ENCODE measurements around the gene ST14.

ST14 gene

GRCh38 chr11:130159657-130160497 lies at the start of gene ST14:
TSS of gene ST14 (plus strand) at chr11:130159782. CDS start at chr11:130159980, 198 bp downstream.
- no peak for DNase-seq

DNA sequence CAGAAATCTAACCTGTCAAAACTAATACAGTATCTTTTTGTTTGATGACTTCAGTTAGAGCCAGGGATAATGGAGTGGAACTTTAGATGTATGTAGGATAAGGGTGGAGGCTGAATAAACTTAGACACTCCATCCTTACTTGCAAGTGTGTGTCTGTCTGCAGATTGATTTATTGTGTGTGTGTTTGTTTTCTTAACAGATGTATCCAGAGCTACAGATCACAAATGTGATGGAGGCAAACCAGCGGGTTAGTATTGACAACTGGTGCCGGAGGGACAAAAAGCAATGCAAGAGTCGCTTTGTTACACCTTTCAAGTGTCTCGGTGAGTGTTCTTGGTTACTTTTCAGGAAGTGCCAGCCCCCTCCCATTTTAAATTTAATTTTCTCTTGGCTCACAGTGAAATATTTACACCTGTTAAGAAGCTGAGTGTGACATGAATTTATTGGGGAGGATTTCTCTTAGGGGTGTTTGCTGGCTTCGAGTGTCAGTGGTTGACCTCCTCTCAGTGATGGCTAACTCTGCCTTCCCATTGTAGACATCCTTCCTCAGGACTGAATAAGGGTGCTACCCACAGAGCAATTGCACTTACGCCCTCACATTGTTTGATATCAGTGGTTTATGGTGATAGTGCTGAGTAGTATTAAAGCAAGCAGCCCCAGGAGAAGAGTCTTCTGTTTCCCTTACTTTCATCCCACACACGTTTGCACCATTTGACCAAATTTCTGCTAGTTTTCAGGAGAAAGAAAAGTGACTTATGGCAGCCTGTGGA lies 49.1 kb upstream of the ST14 start:
- DNase-seq: no peak

DNA sequence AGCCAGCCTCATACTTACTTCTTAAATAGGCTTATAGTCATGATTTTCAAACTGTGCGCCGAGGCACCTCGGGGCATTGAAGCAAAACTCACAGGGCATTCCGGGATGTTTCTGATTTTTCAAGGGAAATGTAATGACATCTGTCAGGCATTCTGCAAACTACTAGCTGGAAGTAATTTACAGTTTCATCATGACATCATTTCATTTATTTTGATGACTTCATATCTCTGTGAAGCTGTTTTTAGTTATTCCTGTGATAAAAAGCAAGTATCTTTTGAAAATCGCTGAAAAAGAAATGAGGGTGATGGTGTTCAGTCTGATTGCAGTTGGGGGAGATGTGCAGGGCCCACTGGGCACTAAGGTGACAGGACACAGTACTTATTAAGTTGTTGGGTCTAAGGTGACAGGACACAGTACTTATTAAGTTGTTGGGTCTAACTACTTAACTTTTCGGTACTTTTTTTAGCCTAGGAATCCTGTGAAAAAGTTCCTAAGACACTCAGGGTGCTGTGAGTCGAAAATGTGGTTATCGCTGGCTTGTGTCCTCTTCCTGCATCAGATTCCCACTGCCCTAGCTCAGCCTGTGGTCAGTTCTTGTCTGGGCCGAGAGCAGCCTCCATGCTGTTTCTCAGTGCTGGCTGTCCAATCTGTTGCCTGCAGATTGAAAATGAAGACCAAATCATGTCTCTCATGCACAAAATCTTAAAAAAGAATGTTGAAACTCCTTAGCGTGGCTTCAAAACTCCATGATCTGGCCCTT lies 47.3 kb upstream of the ST14 start:
- DNase-seq: no peak

- no peak for DNase-seq
Observed at GRCh38 chr11:130114281-130114680, 45.3 kb upstream of the ST14 start.

DNA sequence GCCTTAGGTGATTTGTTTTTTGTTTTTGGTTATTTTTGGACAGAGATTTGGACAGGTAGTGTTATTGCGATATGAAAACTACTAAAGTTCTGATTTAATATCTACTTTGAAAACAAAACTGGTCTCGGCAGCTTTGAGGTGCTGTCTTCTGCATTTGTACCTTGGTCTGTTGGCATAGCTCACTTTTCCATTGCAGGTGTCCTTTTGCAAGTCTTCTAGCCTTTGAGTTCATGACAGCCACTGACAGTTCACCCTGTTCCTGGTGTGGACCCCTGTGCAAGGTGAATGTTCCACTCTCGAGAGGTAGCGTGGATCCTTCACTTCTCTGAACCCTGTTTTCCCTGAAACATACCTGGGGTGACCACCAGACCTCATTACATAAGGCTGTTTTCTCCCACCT lies 44.9 kb upstream of the ST14 start:
- DNase-seq: no peak

- DNase-seq: no peak
Observed at GRCh38 chr11:130115218-130115617, 44.4 kb upstream of the ST14 start.

DNA sequence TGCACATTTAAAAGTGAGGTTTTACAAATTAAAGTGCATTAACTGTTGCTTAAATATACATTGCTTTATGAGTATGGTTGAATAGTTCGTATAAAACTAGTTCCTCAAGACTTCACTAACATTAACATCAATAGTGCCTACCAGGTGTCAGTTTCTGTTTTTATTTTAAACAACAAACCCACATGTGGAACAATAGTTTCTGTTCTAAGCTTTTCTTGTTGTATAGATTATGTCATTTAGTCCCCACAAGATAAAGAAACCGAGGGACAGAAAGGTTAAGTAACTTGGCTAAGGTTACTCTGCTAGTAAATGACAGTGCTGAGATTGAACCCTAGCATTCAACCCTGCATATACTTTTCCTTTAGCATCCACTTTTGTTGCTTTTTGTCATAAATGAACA lies 41.4 kb upstream of the ST14 start:
- DNase-seq: no peak

DNA sequence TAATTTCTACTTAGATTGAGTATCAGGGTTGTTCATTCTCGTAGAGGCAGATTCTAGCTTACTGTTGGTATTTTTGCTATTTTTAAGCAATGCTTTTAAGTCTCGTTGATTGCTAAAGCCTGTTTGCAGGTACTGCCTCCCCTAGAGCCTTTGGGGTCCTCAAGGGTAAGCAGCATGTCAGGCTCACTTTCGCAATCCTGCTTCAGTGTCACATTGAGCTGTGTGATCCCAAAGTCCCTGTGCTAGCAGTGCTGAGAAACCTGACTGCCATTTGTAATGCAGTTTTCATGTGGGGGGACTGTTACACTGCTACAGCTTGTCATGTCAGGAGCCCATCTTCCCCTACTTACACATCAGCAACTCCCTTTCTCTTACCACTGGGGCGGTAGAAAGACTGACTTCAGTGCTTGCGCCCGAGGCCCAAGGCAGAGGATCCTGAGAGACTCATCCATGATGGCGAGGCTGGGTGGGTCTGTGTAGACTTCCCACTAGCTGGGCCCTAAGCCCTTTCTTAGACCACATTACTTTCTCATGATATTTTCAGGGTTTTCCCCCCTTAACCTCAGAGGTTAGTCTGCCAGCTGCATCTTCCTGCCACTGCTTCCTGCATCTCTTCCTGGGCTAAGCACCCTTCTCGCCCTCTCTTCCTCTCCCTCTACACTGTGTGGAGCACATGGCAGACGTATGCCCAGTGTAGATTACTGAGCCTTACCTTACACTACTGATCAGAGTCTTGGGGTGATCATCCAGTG lies 40.8 kb upstream of the ST14 start:
- DNase-seq: no peak

- no peak for DNase-seq
Observed at GRCh38 chr11:130120045-130120444, 39.5 kb upstream of the ST14 start.

- no peak for DNase-seq
Observed at GRCh38 chr11:130121445-130121978, 38.1 kb upstream of the ST14 start.

- DNase-seq: no peak
Observed at GRCh38 chr11:130122141-130122575, 37.4 kb upstream of the ST14 start.

DNA sequence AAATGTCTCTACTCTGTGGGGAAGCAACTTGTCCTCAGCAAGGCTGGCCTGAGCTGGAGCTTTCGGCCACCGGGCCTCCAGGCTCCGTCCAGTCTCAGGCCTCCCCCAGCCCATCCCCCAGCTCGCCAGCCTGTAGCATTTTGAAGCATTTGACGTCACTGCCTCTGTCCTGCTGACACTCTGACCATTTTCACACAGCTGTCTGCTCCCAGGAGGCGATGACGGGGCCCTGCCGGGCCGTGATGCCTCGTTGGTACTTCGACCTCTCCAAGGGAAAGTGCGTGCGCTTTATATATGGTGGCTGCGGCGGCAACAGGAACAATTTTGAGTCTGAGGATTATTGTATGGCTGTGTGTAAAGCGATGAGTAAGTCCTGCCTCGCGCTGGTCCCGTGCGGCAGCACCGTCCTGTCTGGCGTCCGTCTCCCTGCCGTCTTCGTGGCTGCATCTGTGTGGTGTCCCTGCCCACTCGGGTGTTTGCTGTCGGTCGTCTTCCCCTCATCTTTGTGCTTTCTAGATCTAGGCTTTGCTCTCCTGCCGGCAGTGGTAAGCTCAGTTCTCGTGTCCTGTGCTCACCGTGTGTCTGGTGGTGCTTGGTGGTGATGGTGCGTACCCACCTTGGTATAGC lies 36.1 kb upstream of the ST14 start:
- DNase-seq: no peak

GRCh38 chr11:130124096-130124495 lies 35.5 kb upstream of the ST14 start:
- DNase-seq: no peak

GRCh38 chr11:130125638-130126037 lies 33.9 kb upstream of the ST14 start:
- no peak for DNase-seq

GRCh38 chr11:130126516-130126915 lies 33.1 kb upstream of the ST14 start:
- no peak for DNase-seq

- no peak for DNase-seq
Observed at GRCh38 chr11:130127509-130127908, 32.1 kb upstream of the ST14 start.

DNA sequence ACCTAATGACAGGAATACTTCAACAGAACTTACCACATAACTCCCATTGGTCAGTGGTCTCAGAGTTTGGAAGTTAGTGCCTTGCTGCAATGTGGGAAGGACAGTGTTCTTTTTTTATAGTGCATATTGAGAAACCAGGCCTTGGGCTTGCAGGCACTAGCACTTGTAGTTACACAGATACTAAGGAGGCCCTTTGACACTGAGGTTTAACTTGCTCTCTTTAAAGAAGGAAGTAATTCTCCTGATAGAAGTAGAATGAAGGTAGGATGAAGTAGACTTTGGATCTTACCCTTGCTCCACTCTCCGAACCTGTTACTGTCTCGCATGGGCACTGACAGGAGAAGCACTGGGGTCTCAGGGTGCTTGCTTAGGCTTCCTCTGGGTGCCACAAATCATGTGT lies 31.0 kb upstream of the ST14 start:
- no peak for DNase-seq

- DNase-seq: no peak
Observed at GRCh38 chr11:130129922-130130321, 29.7 kb upstream of the ST14 start.

DNA sequence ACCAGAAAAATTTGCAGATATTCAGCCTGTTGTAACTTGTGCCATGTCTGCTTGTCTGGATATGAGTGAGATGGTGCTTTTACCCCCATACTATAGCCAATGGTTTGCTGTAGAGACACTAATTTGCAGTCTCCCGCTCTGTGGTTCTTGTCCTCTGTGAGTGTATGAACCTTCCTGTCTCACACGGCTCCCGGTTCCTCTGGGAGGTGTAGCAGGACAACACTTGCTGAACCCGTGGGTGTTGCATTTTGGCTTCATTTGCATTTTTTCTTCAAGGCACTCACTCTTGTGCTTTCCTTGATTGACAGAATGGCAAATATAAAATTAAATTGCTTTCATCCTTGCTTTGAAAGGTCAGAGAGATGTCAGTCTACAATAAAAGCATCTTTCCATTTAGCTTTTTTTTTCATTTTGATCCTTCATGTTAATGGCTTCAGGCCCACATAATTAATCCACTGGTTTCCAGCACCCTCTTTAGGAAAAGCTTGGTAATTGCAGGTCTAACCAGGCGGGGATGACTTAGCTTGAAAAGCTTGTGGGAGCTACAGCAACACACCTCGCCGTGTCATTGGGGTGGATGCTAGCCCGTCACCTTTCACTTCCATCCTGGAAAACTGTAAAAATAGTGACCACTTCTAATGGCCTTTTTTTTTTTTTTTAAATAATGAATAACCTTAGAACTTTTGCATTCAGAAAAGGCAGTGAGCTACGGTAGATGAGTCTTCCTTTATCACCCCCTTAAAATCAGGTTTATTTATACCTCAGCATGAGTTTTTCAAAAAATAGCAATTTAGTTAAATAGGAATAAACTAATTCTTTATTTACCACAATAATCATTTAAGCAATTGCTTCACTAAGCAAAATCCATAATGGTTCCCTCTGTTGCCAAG lies 27.4 kb upstream of the ST14 start:
- peak; percentile 56 for DNase-seq

DNA sequence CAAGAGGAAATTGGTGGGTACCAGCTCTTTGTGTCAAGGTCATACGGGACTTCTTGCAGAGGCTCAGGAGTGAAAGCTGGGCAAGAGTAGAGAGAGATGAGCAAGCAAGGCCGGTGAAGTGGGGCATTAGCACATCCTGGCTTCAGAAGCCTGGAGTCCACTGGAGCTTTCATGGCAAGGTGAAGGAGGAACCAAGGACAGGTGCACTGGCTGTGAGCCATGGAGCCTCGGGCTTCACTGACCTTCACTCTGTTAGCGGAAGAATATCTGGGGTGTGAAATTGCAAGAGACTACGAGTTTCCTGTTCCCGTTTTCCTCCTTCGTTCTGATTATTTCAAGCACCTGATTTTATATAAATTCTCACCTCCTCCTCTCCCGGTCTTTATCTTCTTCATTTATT lies 25.9 kb upstream of the ST14 start:
- no peak for DNase-seq

GRCh38 chr11:130136107-130136506 lies 23.5 kb upstream of the ST14 start:
- no peak for DNase-seq
